HCT116 (cell line): ENCODE results near the gene RPUSD3. TPM values are rescaled to one million over a fixed set of nuclear protein-coding genes. Genes with fewer than 3 reads are reported as not detected.
"Not testable (repeated sequence)": the region's sequence is repeated elsewhere in the genome, so short reads cannot be mapped to it uniquely, and the experiment has no call there.

Experiments used
- ATAC-seq: fragments of 200-7000 bp; cut with Tn5 transposase; 2 replicates; pipeline ENCODE4 v1.9.1; 2020; ENCODE audit warnings: mild to moderate bottlenecking, moderate library complexity
- BruUV-seq: library from RNA; stranded (reverse); fragments of 400-500 nt; replicated peaks from 2 replicates; lab custom pipeline; 2021; lab: Mats Ljungman, UMichigan
- CTCF ChIA-PET: fragments of 300-600 bp; sonication (Branson Sonifier 250); formaldehyde crosslinking; loops from one replicate; lab custom pipeline; 2021; ENCODE audit warnings: antibody characterized with exemption; lab: Charles Lee
- POLR2A ChIA-PET: fragments of 300-600, 350-600 bp; sonication (Branson Sonifier 250); formaldehyde crosslinking; loops from one replicate; lab custom pipeline; 2021; ENCODE audit warnings: antibody characterized with exemption; lab: Charles Lee
- RAD21 ChIA-PET, 2 experiments: fragments of 300-600 bp; sonication (Branson Sonifier 250); formaldehyde crosslinking; loops; one replicate each; lab custom pipeline; 2023; ENCODE audit warnings: low total read pairs in 2 of 2; ENCODE audit not compliant: uncharacterized antibody in 2 of 2, unreplicated experiment in 2 of 2, low non-redundant PET in 1 of 2; lab: Charles Lee
- DNase-seq: peaks from one replicate; pipeline ENCODE4 v3.0.0-alpha.2; 2010; ENCODE audit warnings: low read depth, low spot score
- H2AFZ ChIP-seq: fragments of 200-600 bp; shearing (Covaris generic), sonication (generic); 2 replicates; pipeline ENCODE4 v1.6.1; 2017; ENCODE audit warnings: low read depth, mixed run types, mixed read lengths, antibody characterized with exemption, low read length; ENCODE audit not compliant: poor library complexity, severe bottlenecking
- H3K27ac ChIP-seq: 2 replicates; pipeline ENCODE4 v1.5.1; 2012; ENCODE audit warnings: low read depth, low read length
- H3K27me3 ChIP-seq: fragments of 200-600 bp; sonication (generic); 2 replicates; pipeline ENCODE4 v1.6.1; 2016; ENCODE audit warnings: mixed run types, low read length, mixed read lengths; ENCODE audit not compliant: insufficient read depth
- H3K36me3 ChIP-seq, 2 experiments: fragments of 200-500 bp in 1 of 2; fragments of 200-600 bp in 1 of 2; sonication (Bioruptor generic) in 1 of 2; sonication (generic) in 1 of 2; 2 replicates each; pipeline versions ENCODE4 v1.5.1 to v1.6.1; 2014 to 2016; ENCODE audit warnings: low read length in 2 of 2, inconsistent platforms in 1 of 2, mixed read lengths in 1 of 2, mixed run types in 1 of 2; ENCODE audit not compliant: insufficient read depth in 2 of 2, control insufficient read depth in 1 of 2
- H3K4me1 ChIP-seq, 2 experiments: fragments of 200-600 bp in 1 of 2; sonication (generic) in 1 of 2; 2 replicates each; pipeline versions ENCODE4 v1.5.1 to v1.6.1; 2012 to 2017; ENCODE audit warnings: low read length in 2 of 2, inconsistent platforms in 1 of 2, mild to moderate bottlenecking in 1 of 2, mixed read lengths in 1 of 2, mixed run types in 1 of 2, moderate library complexity in 1 of 2; ENCODE audit not compliant: insufficient read depth in 2 of 2, control insufficient read depth in 1 of 2
- H3K4me2 ChIP-seq: fragments of 200-600 bp; sonication (generic); 2 replicates; pipeline ENCODE4 v1.6.1; 2017; ENCODE audit warnings: mixed run types, low read length, mixed read lengths
- H3K4me3 ChIP-seq, 2 experiments: fragments of 200-600 bp in 1 of 2; sonication (generic) in 1 of 2; replicated peaks in 1 of 2; 2 replicates each; pipeline ENCODE4 v1.5.1; 2011 to 2016; ENCODE audit warnings: low read length in 2 of 2, control low read depth in 1 of 2, low read depth in 1 of 2, mild to moderate bottlenecking in 1 of 2, mixed read lengths in 1 of 2, mixed run types in 1 of 2
- H3K79me2 ChIP-seq: fragments of 200-600 bp; sonication (generic); 2 replicates; pipeline ENCODE4 v1.6.1; 2017; ENCODE audit warnings: mild to moderate bottlenecking, mixed run types, low read length, moderate library complexity, mixed read lengths; ENCODE audit not compliant: insufficient read depth
- H3K9ac ChIP-seq: fragments of 200-600 bp; sonication (generic); 2 replicates; pipeline ENCODE4 v1.6.1; 2016; ENCODE audit warnings: low read length, mixed read lengths
- H3K9me2 ChIP-seq: fragments of 200-600 bp; sonication (generic), shearing (Covaris generic); 2 replicates; pipeline ENCODE4 v1.6.1; 2017; ENCODE audit warnings: mixed run types, mild to moderate bottlenecking, moderate library complexity; ENCODE audit not compliant: insufficient read depth
- H3K9me3 ChIP-seq, 2 experiments: fragments of 200-500 bp in 1 of 2; fragments of 200-600 bp in 1 of 2; sonication (Bioruptor generic) in 1 of 2; sonication (generic) in 1 of 2; 2 replicates each; pipeline ENCODE4 v1.6.1; 2014 to 2017; ENCODE audit warnings: low read length in 2 of 2, mixed read lengths in 2 of 2, inconsistent platforms in 1 of 2, low read depth in 1 of 2, mild to moderate bottlenecking in 1 of 2, mixed run types in 1 of 2, moderate library complexity in 1 of 2; ENCODE audit not compliant: control insufficient read depth in 1 of 2, insufficient read depth in 1 of 2
- H4K20me1 ChIP-seq: fragments of 200-600 bp; sonication (generic), shearing (Covaris generic); 2 replicates; pipeline ENCODE4 v1.6.1; 2017; ENCODE audit warnings: mixed run types, mild to moderate bottlenecking, moderate library complexity; ENCODE audit not compliant: insufficient read depth
- EGR1 ChIP-seq: IDR thresholded peaks from 2 replicates; pipeline ENCODE4 v1.6.1; 2012; ENCODE audit warnings: low read depth
- EZH2 ChIP-seq: fragments of 200-600 bp; sonication (generic); IDR thresholded peaks from 2 replicates; pipeline ENCODE4 v1.6.1; 2017; ENCODE audit warnings: antibody characterized with exemption, mixed run types
- EZH2phosphoT487 ChIP-seq: fragments of 200-600 bp; IDR thresholded peaks from 2 replicates; pipeline ENCODE4 v1.6.1; 2018; ENCODE audit warnings: antibody characterized with exemption, borderline replicate concordance
- JUND ChIP-seq: IDR thresholded peaks from 2 replicates; pipeline ENCODE4 v1.6.1; 2012
- POLR2A ChIP-seq: IDR thresholded peaks from 2 replicates; pipeline ENCODE4 v1.7.0; 2011; ENCODE audit warnings: borderline replicate concordance; ENCODE audit not compliant: insufficient read depth, insufficient read length; ENCODE audit errors: extremely low read depth
- POLR2AphosphoS5 ChIP-seq: IDR thresholded peaks from 2 replicates; pipeline ENCODE4 v1.6.1; 2011; ENCODE audit warnings: mild to moderate bottlenecking, low read depth, low read length, moderate library complexity
- RAD21 ChIP-seq: IDR thresholded peaks from 2 replicates; pipeline ENCODE4 v1.6.1; 2012; ENCODE audit warnings: low read depth, mild to moderate bottlenecking
- SP1 ChIP-seq: IDR thresholded peaks from 2 replicates; pipeline ENCODE4 v1.6.1; 2012; ENCODE audit warnings: low read depth
- SRF ChIP-seq: IDR thresholded peaks from 2 replicates; pipeline ENCODE4 v1.6.1; 2012; ENCODE audit warnings: low read depth
- YY1 ChIP-seq: IDR thresholded peaks from 2 replicates; pipeline ENCODE4 v1.6.1; 2011; ENCODE audit warnings: low read length, low read depth, moderate library complexity, mild to moderate bottlenecking; ENCODE audit not compliant: insufficient replicate concordance; ENCODE audit errors: extremely low read depth
- intact Hi-C: fragments of 100-400 bp; cut with micrococcal nuclease; formaldehyde crosslinking; loops from 2 replicates; pipeline ENCODE4 v1.10.0; 2022
- total RNA-seq: library from RNA; stranded (reverse); gene quantifications from one replicate; pipeline ENCODE4 v1.2.1, GENCODE V29; 2021; ENCODE audit not compliant: unreplicated experiment
- TF ChIP-seq, protein P1 (sequence below), 3 experiments: fragments of 200-600 bp in 1 of 3; sonication (generic) in 1 of 3; IDR thresholded peaks in 2 of 3; conservative IDR thresholded peaks in 1 of 3; 2 replicates each; pipeline ENCODE4 v1.5.1; 2012 to 2017; ENCODE audit warnings: low read depth in 2 of 3, low read length in 2 of 3, antibody characterized with exemption in 1 of 3, borderline replicate concordance in 1 of 3, control low read depth in 1 of 3, mild to moderate bottlenecking in 1 of 3, mixed read lengths in 1 of 3, mixed run types in 1 of 3, moderate library complexity in 1 of 3; ENCODE audit not compliant: insufficient read depth in 1 of 3
- TF ChIP-seq, protein P2 (sequence below): IDR thresholded peaks from 2 replicates; pipeline ENCODE4 v1.6.1; 2011; ENCODE audit warnings: mild to moderate bottlenecking, low read length, moderate library complexity; ENCODE audit not compliant: insufficient replicate concordance; ENCODE audit errors: extremely low read depth

Gene RPUSD3
- total RNA-seq, 1 experiment from 2014 or later = 58.0 TPM

DNA sequence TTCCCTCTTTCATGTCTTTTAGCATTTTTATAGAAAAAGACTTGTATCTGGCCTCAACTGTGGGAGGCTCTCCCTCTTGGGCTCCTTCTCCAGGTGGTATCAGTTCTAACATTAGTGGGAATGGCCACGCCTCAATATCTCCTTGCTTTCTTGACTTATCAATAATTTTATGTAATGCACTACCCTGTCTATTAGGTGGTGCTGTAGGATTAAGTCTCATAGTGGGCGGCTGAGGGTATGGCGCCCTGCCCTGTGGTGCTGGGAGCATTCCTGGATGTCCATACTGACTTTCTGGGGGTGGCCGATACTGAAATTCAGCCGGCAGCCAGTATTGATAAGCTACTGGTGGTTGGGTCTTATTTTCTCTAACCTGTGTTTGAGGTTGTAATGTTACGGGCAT, 8.7 kb upstream of the RPUSD3 start:
- ChIA-PET CTCF (no interaction called here), RAD21 (no interaction called here), POLR2A (no interaction called here)
- no peak overlapping the region for H3K4me3 ChIP-seq
- no peaks in the 10 kb centered on the region for H3K27me3 ChIP-seq
- no peak for TF ChIP-seq EGR1
- TF ChIP-seq, protein P1, sequence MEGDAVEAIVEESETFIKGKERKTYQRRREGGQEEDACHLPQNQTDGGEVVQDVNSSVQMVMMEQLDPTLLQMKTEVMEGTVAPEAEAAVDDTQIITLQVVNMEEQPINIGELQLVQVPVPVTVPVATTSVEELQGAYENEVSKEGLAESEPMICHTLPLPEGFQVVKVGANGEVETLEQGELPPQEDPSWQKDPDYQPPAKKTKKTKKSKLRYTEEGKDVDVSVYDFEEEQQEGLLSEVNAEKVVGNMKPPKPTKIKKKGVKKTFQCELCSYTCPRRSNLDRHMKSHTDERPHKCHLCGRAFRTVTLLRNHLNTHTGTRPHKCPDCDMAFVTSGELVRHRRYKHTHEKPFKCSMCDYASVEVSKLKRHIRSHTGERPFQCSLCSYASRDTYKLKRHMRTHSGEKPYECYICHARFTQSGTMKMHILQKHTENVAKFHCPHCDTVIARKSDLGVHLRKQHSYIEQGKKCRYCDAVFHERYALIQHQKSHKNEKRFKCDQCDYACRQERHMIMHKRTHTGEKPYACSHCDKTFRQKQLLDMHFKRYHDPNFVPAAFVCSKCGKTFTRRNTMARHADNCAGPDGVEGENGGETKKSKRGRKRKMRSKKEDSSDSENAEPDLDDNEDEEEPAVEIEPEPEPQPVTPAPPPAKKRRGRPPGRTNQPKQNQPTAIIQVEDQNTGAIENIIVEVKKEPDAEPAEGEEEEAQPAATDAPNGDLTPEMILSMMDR (IDR thresholded peaks at IDR 0.05 in 2 of 3, conservative IDR thresholded peaks at IDR 0.05 in 1 of 3; ENCODE audit: borderline replicate concordance in 1 of 3, insufficient read depth in 1 of 3, low read depth in 2 of 3, low read length in 2 of 3) = peak in 2 of 3 experiments; percentile 26 to 29; a peak in 1 of 6 replicates
- TF ChIP-seq EZH2 = no peak
- TF ChIP-seq POLR2AphosphoS5 = no peak
- TF ChIP-seq SP1 = no peak
- no peak for TF ChIP-seq POLR2A
- no peak for TF ChIP-seq YY1
- no peak for TF ChIP-seq JUND
- TF ChIP-seq, protein P2, sequence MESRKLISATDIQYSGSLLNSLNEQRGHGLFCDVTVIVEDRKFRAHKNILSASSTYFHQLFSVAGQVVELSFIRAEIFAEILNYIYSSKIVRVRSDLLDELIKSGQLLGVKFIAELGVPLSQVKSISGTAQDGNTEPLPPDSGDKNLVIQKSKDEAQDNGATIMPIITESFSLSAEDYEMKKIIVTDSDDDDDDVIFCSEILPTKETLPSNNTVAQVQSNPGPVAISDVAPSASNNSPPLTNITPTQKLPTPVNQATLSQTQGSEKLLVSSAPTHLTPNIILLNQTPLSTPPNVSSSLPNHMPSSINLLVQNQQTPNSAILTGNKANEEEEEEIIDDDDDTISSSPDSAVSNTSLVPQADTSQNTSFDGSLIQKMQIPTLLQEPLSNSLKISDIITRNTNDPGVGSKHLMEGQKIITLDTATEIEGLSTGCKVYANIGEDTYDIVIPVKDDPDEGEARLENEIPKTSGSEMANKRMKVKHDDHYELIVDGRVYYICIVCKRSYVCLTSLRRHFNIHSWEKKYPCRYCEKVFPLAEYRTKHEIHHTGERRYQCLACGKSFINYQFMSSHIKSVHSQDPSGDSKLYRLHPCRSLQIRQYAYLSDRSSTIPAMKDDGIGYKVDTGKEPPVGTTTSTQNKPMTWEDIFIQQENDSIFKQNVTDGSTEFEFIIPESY = no peak
- no peak for TF ChIP-seq EZH2phosphoT487
- peak; percentile 66 for TF ChIP-seq RAD21
- no peak for TF ChIP-seq SRF
- BruUV-seq = no TSS peak
- no peak for DNase-seq
- intact Hi-C loops = no loop called here
- no peaks in the 10 kb centered on the region for H3K4me1 ChIP-seq
- no peaks in the 10 kb centered on the region for H3K9me2 ChIP-seq
- no peak overlapping the region for H2AFZ ChIP-seq
- H3K4me2 ChIP-seq = no peak overlapping the region
- no peaks in the 10 kb centered on the region for H3K9me3 ChIP-seq
- H4K20me1 ChIP-seq = no peaks in the 10 kb centered on the region
- no peaks in the 10 kb centered on the region for H3K79me2 ChIP-seq
- no peaks in the 10 kb centered on the region for H3K36me3 ChIP-seq
- H3K9ac ChIP-seq = no peak overlapping the region
- ATAC-seq = no peak
- no peak overlapping the region for H3K27ac ChIP-seq

DNA sequence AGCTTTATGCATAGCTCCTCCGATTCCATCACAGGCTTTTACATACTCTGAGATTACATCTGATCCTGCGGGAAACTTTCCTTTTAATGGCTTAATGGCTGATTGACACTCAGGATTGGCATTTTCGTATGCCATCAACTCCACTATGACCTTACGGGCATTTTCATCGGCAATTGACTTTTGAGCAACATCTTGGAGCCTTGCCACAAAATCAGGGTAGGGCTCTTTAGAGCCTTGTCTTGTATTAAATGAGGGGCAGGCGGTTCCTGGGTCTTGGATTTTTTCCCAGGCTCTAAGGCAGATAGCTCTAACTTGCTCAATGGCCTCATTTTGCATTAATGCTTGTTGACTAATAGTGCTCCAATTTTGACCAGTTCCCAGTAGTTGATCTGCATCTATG, 8.1 kb upstream of the RPUSD3 start:
- H3K27me3 ChIP-seq, RAD21 ChIA-PET, CTCF ChIA-PET, H3K79me2 ChIP-seq, H3K9me2 ChIP-seq, POLR2A ChIA-PET, H3K9me3 ChIP-seq, H3K27ac ChIP-seq, H3K4me1 ChIP-seq, H2AFZ ChIP-seq, H3K9ac ChIP-seq, ATAC-seq, BruUV-seq, H4K20me1 ChIP-seq, H3K36me3 ChIP-seq, H3K4me2 ChIP-seq, DNase-seq, H3K4me3 ChIP-seq, intact Hi-C loops: not testable (repeated sequence)

DNA sequence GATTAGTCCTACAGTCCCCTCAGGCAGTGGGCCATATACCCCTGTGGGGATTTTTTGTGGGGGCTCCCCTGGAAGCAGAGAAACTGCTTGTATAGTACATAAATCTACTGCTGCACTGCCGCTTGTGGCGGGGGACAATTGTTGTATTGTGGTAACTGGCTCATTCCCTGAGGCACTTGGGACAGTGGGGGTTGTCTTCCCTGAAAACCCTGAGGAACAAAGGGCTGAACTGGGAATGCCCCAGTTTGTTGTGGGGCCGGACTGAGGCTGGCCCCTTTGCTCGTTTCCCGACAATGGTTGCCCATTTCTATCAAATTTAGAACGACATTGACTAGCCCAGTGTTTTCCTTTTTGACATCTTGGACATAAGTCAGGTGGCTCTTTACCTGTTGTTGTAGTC, 7.6 kb upstream of the RPUSD3 start:
- POLR2A ChIA-PET = not testable (repeated sequence)

More for the DNA sequence above, 7.6 kb upstream of the RPUSD3 start:
- H3K4me1 ChIP-seq, H2AFZ ChIP-seq, intact Hi-C loops, RAD21 ChIA-PET, H3K27me3 ChIP-seq, DNase-seq, CTCF ChIA-PET, H3K36me3 ChIP-seq, H3K79me2 ChIP-seq, H4K20me1 ChIP-seq, BruUV-seq, ATAC-seq, H3K9ac ChIP-seq, H3K4me3 ChIP-seq, H3K4me2 ChIP-seq, H3K27ac ChIP-seq, H3K9me2 ChIP-seq, H3K9me3 ChIP-seq: not testable (repeated sequence)
